Keratinocyte (primary cell): ENCODE measurements around the gene MEG3. TPM values are rescaled to one million over a fixed set of nuclear protein-coding genes. Genes with fewer than 3 reads are reported as not detected.

Source experiments
- DNase-seq: peaks from one replicate; pipeline ENCODE4 v3.0.0-alpha.2; 2011; ENCODE audit warnings: low read depth, missing footprints, low spot score
- FAIRE-seq: peaks from 2 replicates; lab custom pipeline; 2011; peaks lifted over from hg19 to GRCh38; lab: Jason Lieb, UNC
- H2AFZ ChIP-seq: 2 replicates; pipeline ENCODE4 v1.6.0; 2012; ENCODE audit warnings: low read length, control low read depth, inconsistent platforms; ENCODE audit not compliant: control insufficient read depth
- H3K27ac ChIP-seq: 2 replicates; pipeline ENCODE4 v1.5.1; 2011; ENCODE audit warnings: low read length; ENCODE audit not compliant: control insufficient read depth, insufficient read depth
- H3K27me3 ChIP-seq: 3 replicates; pipeline ENCODE4 v1.6.0; 2011; ENCODE audit warnings: low read length; ENCODE audit not compliant: control insufficient read depth, insufficient read depth; ENCODE audit errors: extremely low read depth
- H3K36me3 ChIP-seq, 2 experiments: 2 replicates in 1 of 2; 3 replicates in 1 of 2; pipeline ENCODE4 v1.5.1; 2011; ENCODE audit warnings: low read length in 2 of 2, mild to moderate bottlenecking in 1 of 2; ENCODE audit not compliant: control insufficient read depth in 2 of 2, insufficient read depth in 2 of 2; ENCODE audit errors: extremely low read depth in 1 of 2
- H3K4me1 ChIP-seq: 3 replicates; pipeline ENCODE4 v1.5.1; 2011; ENCODE audit warnings: low read length; ENCODE audit not compliant: control insufficient read depth, insufficient read depth; ENCODE audit errors: extremely low read depth
- H3K4me2 ChIP-seq: 3 replicates; pipeline ENCODE4 v1.6.0; 2011; ENCODE audit warnings: low read depth, low read length; ENCODE audit not compliant: control insufficient read depth, insufficient read depth; ENCODE audit errors: extremely low read depth
- H3K4me3 ChIP-seq, 3 experiments: fragments of 200-600 bp in 1 of 3; sonication (generic) in 1 of 3; 2 replicates in 2 of 3; 3 replicates in 1 of 3; pipeline ENCODE4 v1.5.1; 2011 to 2016; ENCODE audit warnings: low read length in 3 of 3, mild to moderate bottlenecking in 3 of 3, control low read depth in 2 of 3, inconsistent platforms in 1 of 3, low read depth in 1 of 3, mixed read lengths in 1 of 3, mixed run types in 1 of 3, moderate library complexity in 1 of 3; ENCODE audit not compliant: control insufficient read depth in 2 of 3, insufficient read depth in 2 of 3; ENCODE audit errors: extremely low read depth in 1 of 3
- H3K79me2 ChIP-seq: 2 replicates; pipeline ENCODE4 v1.6.0; 2012; ENCODE audit warnings: low read length; ENCODE audit not compliant: control insufficient read depth, insufficient read depth
- H3K9ac ChIP-seq: 3 replicates; pipeline ENCODE4 v1.6.0; 2011; ENCODE audit warnings: low read length; ENCODE audit not compliant: control insufficient read depth, insufficient read depth; ENCODE audit errors: extremely low read depth
- H3K9me1 ChIP-seq: 3 replicates; pipeline ENCODE4 v1.6.0; 2011; ENCODE audit warnings: low read length; ENCODE audit not compliant: control insufficient read depth, insufficient read depth; ENCODE audit errors: extremely low read depth
- H3K9me3 ChIP-seq: 2 replicates; pipeline ENCODE4 v1.5.1; 2012; ENCODE audit warnings: low read depth, low read length; ENCODE audit not compliant: control insufficient read depth
- H4K20me1 ChIP-seq: 3 replicates; pipeline ENCODE4 v1.6.0; 2011; ENCODE audit warnings: low read length; ENCODE audit not compliant: control insufficient read depth, insufficient read depth; ENCODE audit errors: extremely low read depth
- CTCF ChIP-seq, 3 experiments: IDR thresholded peaks in 1 of 3; conservative IDR thresholded peaks in 1 of 3; optimal IDR thresholded peaks in 1 of 3; 2 replicates in 2 of 3; 3 replicates in 1 of 3; pipeline versions ENCODE3 to v1.5.1; 2011; ENCODE audit warnings: low read length in 3 of 3, mild to moderate bottlenecking in 3 of 3, moderate library complexity in 2 of 3, control low read depth in 1 of 3, inconsistent platforms in 1 of 3; ENCODE audit not compliant: insufficient read depth in 2 of 3; ENCODE audit errors: extremely low read depth in 1 of 3
- EZH2 ChIP-seq: IDR thresholded peaks from one replicate; pipeline ENCODE4 v1.6.1; 2012; ENCODE audit warnings: inconsistent platforms, mild to moderate bottlenecking, low read length, moderate library complexity
- dilution Hi-C: fragments of 300-500 bp; cut with MboI; formaldehyde crosslinking; loops from one replicate; pipeline ENCODE4 v1.7.0; 2020; ENCODE audit warnings: low sequenced_read_pairs; ENCODE audit not compliant: extremely low pct_ligation_motif_present
- polyA plus RNA-seq, 5 experiments: library from polyadenylated mRNA; depleted of rRNA in 3 of 5; stranded (reverse) in 3 of 5; stranded (forward) in 1 of 5; unstranded in 1 of 5; fragments of >200 nt; gene quantifications; 1 replicate in 1 of 5; 2 replicates in 3 of 5; 3 replicates in 1 of 5; pipeline versions ENCODE4 v1.2.1 to v1.2.3, GENCODE V29; 2011 to 2012; ENCODE audit warnings: missing spikeins in 2 of 5, low read depth in 1 of 5, low replicate concordance in 1 of 5

The MEG3 gene
- polyA plus RNA-seq, 1 donor (not counting 4 experiments of a cell fraction or from before 2014, with no cell fraction given) = 5.6 TPM

DNA sequence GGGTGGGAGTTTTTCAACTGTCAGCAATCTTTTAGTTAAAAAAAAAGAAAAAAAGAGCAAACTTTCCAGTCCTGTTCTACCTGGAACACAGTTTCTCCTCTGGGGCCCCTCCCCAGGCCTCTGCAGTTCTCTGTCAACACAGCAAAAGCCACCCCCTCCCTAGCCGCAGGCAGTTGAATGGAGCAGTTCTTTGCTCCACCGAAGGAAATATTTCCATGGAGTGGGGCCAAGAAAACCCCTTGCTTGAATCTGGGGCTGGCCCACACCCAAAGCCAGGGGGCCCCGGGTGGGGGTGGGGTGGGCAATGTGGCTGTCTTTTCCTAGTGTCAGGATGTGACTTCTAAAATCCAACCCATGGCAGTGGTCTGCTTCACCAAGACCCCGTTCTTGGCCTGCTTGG lies 5.0 kb upstream of the MEG3 start:
- Histone ChIP-seq H3K9me1 (no peaks in the 10 kb centered on the region), H3K27ac (no peak overlapping the region), H3K4me2 (no peak overlapping the region), H3K36me3 (no peaks in the 10 kb centered on the region), H3K27me3 (peaks cover 25% of the 10 kb centered on the region), H4K20me1 (no peaks in the 10 kb centered on the region), H3K9me3 (no peaks in the 10 kb centered on the region), H3K4me1 (no peaks in the 10 kb centered on the region), H3K4me3 (no peak overlapping the region), H3K9ac (no peak overlapping the region), H3K79me2 (no peaks in the 10 kb centered on the region), H2AFZ (no peak overlapping the region)
- TF ChIP-seq CTCF (optimal IDR thresholded peaks at IDR 0.05 in 1 of 3, IDR thresholded peaks at IDR 0.05 in 1 of 3, conservative IDR thresholded peaks at IDR 0.05 in 1 of 3; ENCODE audit: extremely low read depth in 1 of 3, insufficient read depth in 2 of 3, low read length in 3 of 3) = no peak
- no peak for TF ChIP-seq EZH2
- FAIRE-seq = no peak
- DNase-seq = no peak
- dilution Hi-C loops = no loop called here

DNA sequence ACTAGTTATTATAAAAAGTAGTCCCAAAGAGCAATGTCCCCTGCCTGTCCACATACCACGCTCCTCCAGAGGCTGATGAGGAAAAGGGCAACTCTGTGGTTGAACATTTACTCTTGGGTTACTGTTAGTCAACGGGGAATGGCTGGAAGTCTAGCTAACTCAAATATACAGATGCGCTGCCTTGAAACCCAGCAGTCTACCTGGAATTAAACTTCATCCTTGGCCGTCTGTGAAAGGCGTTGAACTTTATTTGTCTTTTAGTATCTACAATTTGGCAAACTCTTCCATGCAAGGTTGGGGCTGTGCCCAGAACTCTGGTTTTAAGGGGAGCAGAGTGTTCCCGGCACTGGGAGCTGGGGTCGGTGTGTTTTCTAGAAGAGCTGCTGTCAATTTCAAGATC lies 3.9 kb upstream of the MEG3 start:
- Histone ChIP-seq H3K4me1 (no peaks in the 10 kb centered on the region), H3K79me2 (no peaks in the 10 kb centered on the region), H3K4me3 (no peak overlapping the region), H3K9me1 (no peaks in the 10 kb centered on the region), H3K4me2 (no peak overlapping the region), H3K27ac (no peak overlapping the region), H3K9ac (no peak overlapping the region), H4K20me1 (no peaks in the 10 kb centered on the region), H2AFZ (no peak overlapping the region), H3K27me3 (peaks cover 33% of the 10 kb centered on the region), H3K36me3 (no peaks in the 10 kb centered on the region), H3K9me3 (no peaks in the 10 kb centered on the region)
- DNase-seq (no peak), FAIRE-seq (no peak)
- dilution Hi-C loops = no loop called here
- no peak for TF ChIP-seq EZH2
- no peak for TF ChIP-seq CTCF (optimal IDR thresholded peaks at IDR 0.05 in 1 of 3, IDR thresholded peaks at IDR 0.05 in 1 of 3, conservative IDR thresholded peaks at IDR 0.05 in 1 of 3; ENCODE audit: extremely low read depth in 1 of 3, insufficient read depth in 2 of 3, low read length in 3 of 3)
